IPS-NIHi11 (cell line): ENCODE data around the gene COPG1.
"Not testable (repeated sequence)": the region's sequence is repeated elsewhere in the genome, so short reads cannot be mapped to it uniquely, and the experiment has no call there.

Source experiments
- DNase-seq: peaks from one replicate; pipeline ENCODE4 v3.0.0; 2012; ENCODE audit warnings: mixed read lengths, low spot score

The COPG1 gene

GRCh38 chr3:129249284-129250065, at the start of gene COPG1:
TSS of gene COPG1 (plus strand) at chr3:129249606. CDS start at chr3:129249710, 104 bp downstream.
- DNase-seq = peak; percentile 99

GRCh38 chr3:129204473-129204872, 44.9 kb upstream of the COPG1 start:
- no peak for DNase-seq

GRCh38 chr3:129205109-129205832, 44.1 kb upstream of the COPG1 start:
- DNase-seq = no peak

- DNase-seq = no peak
These were observed 41.9 kb upstream of the COPG1 start for GRCh38 chr3:129207479-129207878.

DNA sequence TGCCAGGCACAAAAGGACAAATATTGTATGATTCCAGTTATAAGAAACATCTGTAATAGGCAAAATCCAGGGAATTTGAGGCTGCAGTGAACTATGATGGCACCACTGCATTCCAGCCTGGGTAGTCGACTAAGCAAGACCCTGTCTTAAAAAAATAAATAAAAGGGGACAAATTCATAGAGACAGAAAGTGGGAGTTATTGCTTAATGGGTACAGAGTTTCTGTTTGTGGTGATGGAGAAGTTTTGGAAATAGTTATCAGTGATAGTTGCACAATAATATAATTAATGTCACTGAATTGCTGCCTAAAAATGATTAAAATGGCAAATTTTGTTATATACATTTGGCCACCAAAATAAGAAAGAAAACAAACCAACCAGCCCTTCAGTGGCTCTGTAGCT, 38.1 kb upstream of the COPG1 start:
- no peak for DNase-seq

- DNase-seq = peak; percentile 44
These were observed 37.6 kb upstream of the COPG1 start for GRCh38 chr3:129211772-129212171.

GRCh38 chr3:129213238-129213637, 36.2 kb upstream of the COPG1 start:
- no peak for DNase-seq

DNA sequence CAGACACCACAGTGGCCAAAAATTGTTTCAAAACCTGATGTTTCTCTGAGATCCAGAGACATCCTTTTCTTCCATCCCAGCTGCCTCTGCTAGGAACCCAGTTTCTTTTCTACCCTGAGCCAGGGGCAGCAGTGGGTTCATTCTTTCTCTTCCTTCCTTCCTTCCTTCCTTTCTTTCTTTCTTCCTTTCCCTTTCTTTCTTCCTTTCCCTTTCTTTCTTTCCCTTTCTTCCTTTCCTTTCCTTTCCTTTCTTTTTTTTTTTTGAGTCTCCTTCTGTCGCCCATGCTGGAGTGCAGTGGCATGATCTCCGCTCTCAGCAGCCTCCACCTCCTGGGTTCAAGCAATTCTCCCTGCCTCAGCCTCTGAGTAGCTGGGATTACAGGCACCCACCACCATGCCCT, 30.7 kb upstream of the COPG1 start:
- DNase-seq = no peak

- not testable (repeated sequence) for DNase-seq
These were observed 25.0 kb upstream of the COPG1 start for GRCh38 chr3:129224387-129224786.

GRCh38 chr3:129224984-129225393, 24.4 kb upstream of the COPG1 start:
- peak; percentile 47 for DNase-seq

DNA sequence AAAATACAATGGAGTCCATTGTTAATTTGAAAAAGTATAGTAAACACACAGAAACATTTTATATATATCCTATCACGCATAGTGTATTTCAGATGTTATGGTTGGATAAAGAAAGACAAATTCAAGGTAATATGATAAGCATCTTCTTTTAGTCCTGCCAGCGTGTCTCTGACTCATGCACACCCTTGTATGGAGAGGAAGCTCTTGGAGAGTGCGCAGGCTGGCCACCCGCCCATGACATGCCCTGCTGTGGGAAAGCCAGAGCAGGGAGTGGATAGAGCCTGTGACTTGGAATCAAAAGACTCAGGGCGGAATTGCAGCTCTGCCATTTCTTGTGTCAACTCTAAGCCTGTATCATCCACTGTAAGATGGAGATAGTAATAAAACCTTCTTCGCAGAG, 23.0 kb upstream of the COPG1 start:
- DNase-seq = peak; percentile 35

DNA sequence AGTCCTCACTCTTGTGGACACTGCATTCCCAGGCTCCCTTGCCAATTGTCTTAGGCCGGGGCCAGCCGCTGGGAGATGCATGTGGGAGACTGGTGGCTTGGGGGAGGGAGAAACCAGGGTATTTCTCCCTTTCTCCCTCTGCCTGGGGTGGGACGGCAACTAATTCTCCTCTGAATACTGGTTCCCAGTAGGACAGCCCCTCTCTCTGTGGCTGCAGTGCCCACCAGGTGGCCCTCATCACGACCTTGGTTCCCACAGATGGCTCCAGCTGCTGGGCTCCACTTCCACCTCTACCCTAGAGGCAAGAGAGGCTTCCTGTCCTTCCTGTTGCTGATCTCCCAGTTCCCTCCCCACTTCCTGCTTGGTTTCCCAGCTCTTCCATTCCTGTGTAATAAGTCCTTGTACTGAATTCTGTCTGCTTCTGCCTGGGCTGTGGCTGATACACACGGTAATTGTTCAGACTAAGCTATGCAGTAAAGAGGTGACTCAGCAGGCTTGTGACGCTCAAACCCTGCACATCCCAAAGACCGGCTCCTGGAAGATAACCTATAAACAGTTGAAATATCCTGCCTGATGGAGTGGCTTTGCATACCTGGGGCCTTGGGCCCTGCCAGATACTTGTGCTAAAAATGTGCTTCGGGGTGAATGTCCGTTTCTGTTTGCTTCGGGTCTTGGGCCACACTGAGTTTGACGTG, 20.4 kb upstream of the COPG1 start:
- DNase-seq = peak; percentile 30

DNA sequence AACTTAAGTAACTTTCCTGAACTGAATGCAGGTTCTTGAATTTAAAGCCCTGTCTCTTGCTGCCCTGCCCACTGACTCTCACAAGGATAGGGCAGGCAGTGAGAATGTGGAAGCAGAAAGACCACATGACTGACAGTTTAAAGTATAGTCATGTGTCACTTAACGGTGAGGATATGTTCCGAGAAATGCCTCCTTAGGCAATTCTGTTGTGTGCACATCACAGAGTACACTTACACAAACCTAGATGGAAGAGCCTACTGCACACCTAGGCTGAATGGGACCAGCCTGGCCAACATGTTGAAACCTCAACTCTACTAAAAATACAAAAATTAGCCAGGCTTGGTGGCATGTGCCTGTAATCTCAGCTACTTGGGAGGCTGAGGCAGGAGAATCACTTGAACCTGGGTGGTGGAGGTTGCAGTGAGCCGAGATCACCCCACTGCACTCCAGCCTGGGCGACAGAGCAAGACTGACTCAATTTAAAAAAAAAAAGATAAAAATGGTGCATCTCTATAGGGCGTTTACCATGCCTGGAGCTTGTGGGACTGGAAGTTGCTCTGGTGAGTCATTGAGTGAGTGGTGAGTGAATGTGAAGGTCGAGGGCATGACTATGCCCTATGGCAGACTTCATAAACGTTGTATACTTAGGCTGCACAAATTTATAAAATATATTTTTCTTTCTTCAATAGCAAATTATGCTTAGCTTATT, 18.9 kb upstream of the COPG1 start:
- DNase-seq = no peak

- DNase-seq = no peak
These were observed 17.9 kb upstream of the COPG1 start for GRCh38 chr3:129231331-129232119.

DNA sequence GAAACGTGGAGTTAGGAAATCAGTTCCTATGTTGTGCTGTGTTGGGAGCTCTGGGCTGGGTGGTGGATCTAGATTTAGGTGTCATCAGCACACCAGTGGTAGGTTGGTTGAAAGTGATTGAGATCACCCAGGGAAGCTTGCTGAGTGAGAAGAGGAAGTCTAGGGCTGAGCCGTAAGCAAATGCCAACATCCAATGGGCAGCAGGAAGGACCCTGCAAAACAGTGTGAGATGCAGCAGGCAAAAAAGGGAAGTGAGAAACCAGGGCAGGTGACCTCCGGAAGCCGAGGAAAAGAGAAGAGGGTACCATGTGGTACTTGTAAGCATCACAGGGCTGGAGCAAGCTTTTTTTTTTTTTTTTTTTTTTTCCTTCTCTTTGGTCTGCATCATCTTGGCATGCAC, 15.9 kb upstream of the COPG1 start:
- DNase-seq = no peak

DNA sequence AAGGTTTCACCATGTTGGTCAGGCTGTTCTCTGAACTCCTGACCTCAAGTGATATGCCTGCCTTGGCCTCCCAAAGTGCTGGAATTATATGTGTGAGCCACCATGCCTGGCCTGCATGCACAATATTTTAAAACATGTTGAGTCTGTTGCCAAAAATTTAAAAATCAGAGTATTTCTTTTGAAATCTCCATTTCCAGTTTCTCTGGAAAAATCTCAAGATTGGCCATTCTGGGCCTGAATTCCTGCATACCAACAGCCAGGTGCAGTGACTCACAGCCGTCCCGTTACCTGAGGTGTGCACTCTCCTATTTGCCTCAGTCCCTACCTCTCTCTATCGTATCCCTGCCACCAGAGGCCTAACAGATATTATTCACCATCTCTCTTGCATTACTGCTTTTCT, 15.0 kb upstream of the COPG1 start:
- DNase-seq = no peak

DNA sequence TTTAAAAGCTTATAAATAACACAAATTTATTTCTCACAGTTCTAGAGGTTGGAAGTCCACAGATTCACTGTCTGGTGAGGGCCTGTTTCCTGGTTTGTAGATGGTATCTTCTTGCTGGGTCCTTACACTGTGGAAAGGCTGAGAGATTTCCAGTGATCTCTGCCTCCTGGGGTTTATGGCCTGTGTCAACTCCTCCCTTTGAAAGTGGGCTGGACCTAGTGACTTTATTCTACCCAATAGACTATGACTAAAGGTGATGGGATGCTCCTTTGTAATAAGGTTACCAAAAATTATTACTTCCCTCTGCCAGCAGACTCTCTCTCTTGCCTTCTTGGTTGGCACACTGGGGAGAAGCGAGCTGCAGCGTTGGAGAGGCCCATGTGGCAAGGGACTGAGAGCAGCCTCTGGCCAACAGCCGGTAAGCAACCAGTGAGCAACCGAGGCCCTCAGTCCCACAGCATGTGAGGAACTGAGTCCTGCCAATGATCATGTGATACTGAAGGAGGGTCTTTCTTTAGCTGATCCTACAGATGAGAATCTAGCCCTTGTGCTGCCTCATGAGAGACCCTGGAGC, 14.0 kb upstream of the COPG1 start:
- no peak for DNase-seq

DNA sequence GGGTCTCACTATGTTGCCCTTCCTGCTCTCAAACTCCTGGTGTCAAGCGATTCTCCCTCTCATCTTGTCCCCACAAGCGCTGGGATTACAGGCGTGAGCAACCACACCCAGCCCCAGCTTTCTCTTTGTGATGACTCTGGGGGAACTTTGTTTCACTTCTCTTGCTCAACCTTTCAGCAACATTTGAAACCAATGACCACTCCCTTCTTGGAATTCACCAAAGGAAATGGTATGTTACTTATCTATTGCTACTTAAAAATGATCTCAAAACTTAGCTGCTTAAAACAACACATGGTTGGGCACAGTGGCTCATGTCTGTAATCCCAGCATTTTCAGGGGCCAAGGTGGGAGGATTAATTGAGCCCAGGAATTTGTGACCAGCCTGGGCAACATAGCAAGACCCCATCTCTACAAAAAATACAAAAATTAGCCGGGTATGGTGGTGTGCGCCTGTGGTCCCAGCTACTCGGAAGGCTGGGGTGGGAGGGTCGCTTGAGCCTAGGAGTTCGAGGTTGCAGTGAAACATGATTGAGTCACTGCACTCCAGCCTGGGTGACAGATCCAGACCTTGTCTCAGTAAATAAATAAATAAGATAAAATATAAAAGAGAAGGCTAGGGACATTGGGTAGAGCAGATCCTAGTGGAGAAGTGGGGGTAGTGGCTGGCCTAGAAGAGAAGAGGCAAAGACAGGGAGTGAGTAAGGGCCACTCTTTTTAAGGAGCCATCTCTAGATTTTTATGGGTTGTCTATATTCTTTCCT, 10.3 kb upstream of the COPG1 start:
- no peak for DNase-seq

- no peak for DNase-seq
These were observed 9.4 kb upstream of the COPG1 start for GRCh38 chr3:129239991-129240390.

GRCh38 chr3:129240436-129240835, 9.0 kb upstream of the COPG1 start:
- DNase-seq = no peak
